Activated T-cell treated with anti-CD3 and anti-CD28 coated beads, Interleukin-2, amount 50 U/mL, for 72 hours (primary cell): ENCODE data around the gene PDS5A. TPM values are rescaled to one million over a fixed set of nuclear protein-coding genes. Genes with fewer than 3 reads are reported as not detected.
"Not testable (repeated sequence)": the region's sequence is repeated elsewhere in the genome, so short reads cannot be mapped to it uniquely, and the experiment has no call there.

Experiments
- ATAC-seq, 2 donors: fragments of 150-1000 bp; cut with Tn5 transposase; replicated peaks in 1 of 2; 2 replicates each; pipeline ENCODE4 v1.10.0; 2021; ENCODE audit warnings: moderate library complexity in 2 of 2, mild to moderate bottlenecking in 1 of 2
- DNase-seq, 2 donors: peaks; one replicate each; pipeline ENCODE4 v3.0.0; 2021 to 2022; ENCODE audit warnings: mixed read lengths in 1 of 2
- H3K27ac Mint-ChIP-seq: one replicate; pipeline ENCODE4 v1.8.0; 2022; ENCODE audit warnings: mild to moderate bottlenecking, moderate library complexity, mixed read lengths
- H3K27me3 Mint-ChIP-seq: one replicate; pipeline ENCODE4 v1.8.0; 2022; ENCODE audit warnings: low read depth, mixed read lengths
- H3K36me3 Mint-ChIP-seq, 2 donors: one replicate each; pipeline ENCODE4 v1.8.0; 2022; ENCODE audit warnings: mixed read lengths in 2 of 2, mild to moderate bottlenecking in 1 of 2; ENCODE audit not compliant: insufficient read depth in 2 of 2
- H3K4me1 Mint-ChIP-seq: one replicate; pipeline ENCODE4 v1.8.0; 2022; ENCODE audit warnings: low read depth, mixed read lengths
- H3K4me3 Mint-ChIP-seq, 2 donors: one replicate each; pipeline ENCODE4 v1.8.0; 2022; ENCODE audit warnings: mild to moderate bottlenecking in 2 of 2, mixed read lengths in 2 of 2, moderate library complexity in 2 of 2
- H3K9me3 Mint-ChIP-seq, 2 donors: one replicate each; pipeline ENCODE4 v1.8.0; 2022; ENCODE audit warnings: mixed read lengths in 2 of 2
- total RNA-seq, 2 donors: library from RNA; stranded (reverse); gene quantifications; one replicate each; pipeline ENCODE4 v1.2.3, GENCODE V29; 2022

PDS5A gene
- total RNA-seq, 2 donors from 2014 or later: 111 to 128 TPM

DNA sequence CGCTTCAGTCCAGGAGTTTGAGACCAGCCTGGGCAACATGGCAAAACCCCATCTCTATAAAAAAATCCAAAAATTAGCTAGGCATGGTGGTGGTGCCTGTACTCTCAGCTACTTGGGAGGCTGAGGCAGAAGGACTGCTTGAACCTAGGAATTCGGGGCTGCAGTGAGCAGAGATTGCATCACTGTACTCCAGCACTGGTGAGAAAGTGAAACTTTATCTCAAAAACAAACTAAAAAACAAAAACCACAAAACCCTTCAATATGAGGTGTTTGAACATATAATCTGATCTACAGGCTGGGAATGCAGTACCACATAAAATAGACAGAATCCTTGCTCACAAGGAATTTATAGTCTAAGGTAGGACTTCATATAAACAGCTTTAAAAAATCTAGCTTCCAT is 103.9 kb downstream of the PDS5A start:
- H3K9me3 Mint-ChIP-seq: no peaks in the 10 kb centered on the region
- peak; percentile 47 to 51 for ATAC-seq
- no peaks in the 10 kb centered on the region for H3K27me3 Mint-ChIP-seq
- H3K27ac Mint-ChIP-seq: peak overlapping the region; percentile 91
- peak overlapping the region; percentile 43 to 46 for H3K4me3 Mint-ChIP-seq
- DNase-seq: peak in 1 of 2 donors; percentile 6
- peaks cover 15% of the 10 kb centered on the region for H3K4me1 Mint-ChIP-seq
- H3K36me3 Mint-ChIP-seq: peaks cover 5 to 22% of the 10 kb centered on the region in 2 donors

DNA sequence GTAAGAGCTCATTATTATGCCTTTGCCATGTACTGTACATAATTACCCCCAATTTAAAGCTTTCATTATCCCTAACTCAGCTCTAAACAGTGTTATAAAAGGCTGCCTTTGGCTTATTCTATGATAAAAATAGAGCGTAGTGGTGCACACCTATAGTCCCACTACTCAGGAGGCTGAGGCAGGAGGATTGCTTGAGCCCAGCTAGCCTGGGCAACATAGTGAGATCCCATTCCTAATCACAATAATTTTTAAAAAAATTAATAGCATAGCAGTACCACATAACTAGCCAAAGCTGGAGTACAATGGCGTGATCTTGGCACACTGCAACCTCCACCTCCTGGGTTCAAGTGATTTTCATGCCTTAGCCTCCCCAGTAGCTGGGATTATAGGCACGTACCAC is 112.4 kb downstream of the PDS5A start:
- no peaks in the 10 kb centered on the region for H3K27me3 Mint-ChIP-seq
- H3K27ac Mint-ChIP-seq: no peak overlapping the region
- no peaks in the 10 kb centered on the region for H3K9me3 Mint-ChIP-seq
- ATAC-seq (no peak), DNase-seq (no peak)
- H3K36me3 Mint-ChIP-seq: peaks cover 2 to 21% of the 10 kb centered on the region in 2 donors
- peaks cover 7% of the 10 kb centered on the region for H3K4me1 Mint-ChIP-seq
- no peak overlapping the region for H3K4me3 Mint-ChIP-seq

DNA sequence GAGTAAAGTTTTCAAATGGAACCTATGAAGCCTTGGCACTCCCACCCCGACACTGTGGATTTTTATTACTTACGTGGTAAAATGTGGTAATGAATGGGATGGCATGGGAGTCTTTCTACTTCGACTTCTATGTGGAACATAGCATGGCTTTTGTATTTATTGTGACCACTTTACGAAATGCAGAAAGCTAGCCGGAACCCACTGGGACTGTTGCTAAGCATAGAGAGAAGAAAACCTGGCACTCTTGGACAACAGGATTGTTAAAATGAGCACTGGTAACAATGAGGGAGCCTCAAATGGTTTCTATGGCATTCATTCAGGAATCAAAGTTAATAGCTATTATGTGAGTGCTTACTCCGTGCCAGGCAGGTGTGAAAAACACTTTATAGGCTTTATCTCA is 113.3 kb downstream of the PDS5A start:
- H3K4me1 Mint-ChIP-seq: peaks cover 7% of the 10 kb centered on the region
- no peaks in the 10 kb centered on the region for H3K9me3 Mint-ChIP-seq
- DNase-seq (no peak), ATAC-seq (no peak)
- no peaks in the 10 kb centered on the region for H3K27me3 Mint-ChIP-seq
- peaks cover 3 to 26% of the 10 kb centered on the region in 2 donors for H3K36me3 Mint-ChIP-seq
- H3K27ac Mint-ChIP-seq: no peak overlapping the region
- H3K4me3 Mint-ChIP-seq: no peak overlapping the region

DNA sequence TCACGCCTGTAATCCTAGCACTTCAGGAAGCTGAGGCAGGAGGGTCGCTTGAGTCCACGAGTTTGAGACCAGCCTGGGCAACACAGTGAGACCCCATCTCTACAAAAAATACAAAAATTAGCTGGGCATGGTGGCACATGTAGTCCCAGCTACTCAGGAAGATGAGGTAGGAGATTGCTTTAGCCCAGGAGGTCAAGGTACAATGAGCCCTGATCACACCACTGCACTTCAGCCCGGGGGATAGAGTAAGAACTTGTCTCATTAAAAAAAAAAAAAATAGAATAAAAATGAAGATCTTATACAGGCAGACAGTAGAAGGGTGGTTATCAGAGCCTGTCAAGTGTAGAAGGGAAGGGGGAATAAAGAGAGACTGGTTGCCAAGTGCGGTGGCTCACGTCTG is 116.9 kb downstream of the PDS5A start:
- Mint-ChIP-seq H3K9me3 (peaks cover 0 to 2% of the 10 kb centered on the region in 2 donors), H3K36me3 (peaks cover 4 to 46% of the 10 kb centered on the region in 2 donors), H3K4me3 (no peak overlapping the region), H3K4me1 (peaks cover 8% of the 10 kb centered on the region), H3K27me3 (no peaks in the 10 kb centered on the region), H3K27ac (no peak overlapping the region)
- no peak for ATAC-seq
- DNase-seq: no peak

GRCh38 chr4:39855909-39856512 is 121.7 kb downstream of the PDS5A start:
- Mint-ChIP-seq H3K27me3 (no peaks in the 10 kb centered on the region), H3K27ac (no peak overlapping the region), H3K4me1 (peaks cover 14% of the 10 kb centered on the region), H3K4me3 (no peak overlapping the region), H3K36me3 (peaks cover 14 to 61% of the 10 kb centered on the region in 2 donors), H3K9me3 (peaks cover 5% of the 10 kb centered on the region in 2 donors)
- no peak for DNase-seq
- no peak for ATAC-seq

DNA sequence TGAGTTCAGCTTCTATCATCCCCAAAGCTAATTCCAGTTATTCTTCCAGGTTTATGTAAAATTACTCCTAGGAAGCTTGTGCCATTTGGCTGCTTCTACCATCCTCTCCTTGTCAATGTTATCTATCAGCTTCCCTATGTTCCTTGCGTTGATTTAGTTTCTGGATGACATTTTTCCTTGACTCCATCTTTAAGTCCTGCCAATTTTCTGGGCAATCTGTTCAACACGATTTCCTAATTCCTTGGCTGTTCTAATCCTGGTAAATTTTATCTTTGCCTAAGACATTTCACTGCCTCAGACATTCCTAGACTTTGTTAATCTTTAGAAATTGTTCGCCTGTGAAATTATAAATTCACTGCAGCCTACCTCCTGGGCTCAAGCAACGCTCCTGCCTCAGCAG is 125.1 kb downstream of the PDS5A start:
- no peaks in the 10 kb centered on the region for H3K27me3 Mint-ChIP-seq
- H3K4me3 Mint-ChIP-seq: no peak overlapping the region
- DNase-seq (no peak), ATAC-seq (no peak)
- H3K27ac Mint-ChIP-seq: peak overlapping the region; percentile 44
- peaks cover 12 to 47% of the 10 kb centered on the region in 2 donors for H3K36me3 Mint-ChIP-seq
- H3K9me3 Mint-ChIP-seq: peaks cover 5% of the 10 kb centered on the region in 2 donors
- H3K4me1 Mint-ChIP-seq: peaks cover 14% of the 10 kb centered on the region

- H3K36me3 Mint-ChIP-seq: peaks cover 10 to 34% of the 10 kb centered on the region in 2 donors
- H3K27me3 Mint-ChIP-seq: no peaks in the 10 kb centered on the region
- ATAC-seq (no peak), DNase-seq (no peak)
- no peak overlapping the region for H3K27ac Mint-ChIP-seq
- H3K9me3 Mint-ChIP-seq: peaks cover 3 to 5% of the 10 kb centered on the region in 2 donors
- peaks cover 5% of the 10 kb centered on the region for H3K4me1 Mint-ChIP-seq
- no peak overlapping the region for H3K4me3 Mint-ChIP-seq
Observed at GRCh38 chr4:39850727-39851126, 127.0 kb downstream of the PDS5A start.

DNA sequence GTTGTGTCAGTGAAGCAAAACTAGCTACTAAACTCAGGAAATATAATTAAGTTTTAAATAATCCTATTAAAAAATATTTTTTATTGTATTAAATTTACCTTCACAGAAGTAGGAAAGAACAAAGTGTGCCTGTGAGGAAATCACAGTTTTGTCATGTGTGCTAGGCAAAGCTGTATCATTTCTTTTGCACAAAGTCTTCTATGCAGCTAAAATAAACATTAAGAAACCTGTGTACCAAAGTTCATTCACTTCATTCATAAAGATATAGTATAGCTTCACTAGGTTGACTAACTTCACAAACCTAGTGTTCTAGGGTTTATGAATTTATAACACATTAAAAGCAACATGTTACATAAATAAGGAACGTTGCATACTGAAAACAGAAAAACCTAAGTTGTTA is 131.0 kb downstream of the PDS5A start:
- DNase-seq (no peak), ATAC-seq (no peak)
- Mint-ChIP-seq H3K4me1 (no peaks in the 10 kb centered on the region), H3K27ac (no peak overlapping the region), H3K4me3 (no peak overlapping the region), H3K27me3 (no peaks in the 10 kb centered on the region), H3K36me3 (peaks cover 2 to 8% of the 10 kb centered on the region in 2 donors), H3K9me3 (no peaks in the 10 kb centered on the region)

- DNase-seq (no peak), ATAC-seq (no peak)
- no peaks in the 10 kb centered on the region for H3K27me3 Mint-ChIP-seq
- H3K4me3 Mint-ChIP-seq: no peak overlapping the region
- no peaks in the 10 kb centered on the region for H3K4me1 Mint-ChIP-seq
- peaks cover 2 to 8% of the 10 kb centered on the region in 2 donors for H3K36me3 Mint-ChIP-seq
- H3K9me3 Mint-ChIP-seq: no peaks in the 10 kb centered on the region
- H3K27ac Mint-ChIP-seq: no peak overlapping the region
Observed at GRCh38 chr4:39846120-39846519, 131.6 kb downstream of the PDS5A start.

DNA sequence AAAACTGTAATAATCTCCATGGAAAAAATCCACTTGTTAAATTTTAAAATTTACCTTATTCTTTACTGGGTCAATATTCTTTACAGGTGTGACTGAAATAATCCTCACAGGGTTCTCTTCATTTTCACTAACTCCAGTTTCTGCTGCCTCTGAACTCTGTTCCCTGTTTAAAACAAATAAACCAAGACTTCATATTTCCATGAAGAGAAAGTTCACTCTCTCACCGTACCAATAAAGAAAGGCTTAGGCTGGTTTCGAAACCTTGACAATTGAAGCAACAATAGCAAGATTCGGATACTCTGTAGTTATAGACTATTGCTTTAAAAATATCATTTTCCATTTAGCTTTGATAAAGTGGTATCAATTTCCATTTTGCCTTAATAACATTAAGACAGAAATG is 135.8 kb downstream of the PDS5A start:
- Mint-ChIP-seq H3K27ac (no peak overlapping the region), H3K4me3 (no peak overlapping the region), H3K36me3 (peaks cover 4 to 18% of the 10 kb centered on the region in 2 donors)

DNA sequence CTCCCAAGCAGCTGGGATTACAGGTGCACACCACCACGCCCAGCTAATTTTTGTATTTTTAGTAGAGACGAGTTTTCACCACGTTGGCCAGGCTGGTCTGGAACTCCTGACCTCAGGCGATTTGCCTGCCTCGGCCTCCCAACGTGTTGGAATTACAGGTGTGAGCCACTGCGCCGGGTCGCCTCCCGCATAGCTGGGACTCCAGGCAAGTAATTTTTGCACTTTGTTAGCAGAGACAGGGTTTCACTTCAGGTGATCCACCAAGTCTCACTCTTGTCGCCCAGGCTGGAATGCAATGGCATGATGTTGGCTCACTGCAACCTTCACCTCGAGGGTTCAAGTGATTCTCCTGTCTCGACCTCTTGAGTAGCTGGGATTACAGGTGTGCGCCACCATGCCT is 137.2 kb downstream of the PDS5A start:
- peaks cover 4 to 23% of the 10 kb centered on the region in 2 donors for H3K36me3 Mint-ChIP-seq
- DNase-seq, H3K27ac Mint-ChIP-seq, H3K27me3 Mint-ChIP-seq, H3K4me3 Mint-ChIP-seq, H3K4me1 Mint-ChIP-seq, H3K9me3 Mint-ChIP-seq, ATAC-seq: not testable (repeated sequence)

More for the DNA sequence above, 135.8 kb downstream of the PDS5A start:
- no peak for DNase-seq
- no peaks in the 10 kb centered on the region for H3K27me3 Mint-ChIP-seq
- no peak for ATAC-seq
- H3K4me1 Mint-ChIP-seq: no peaks in the 10 kb centered on the region
- no peaks in the 10 kb centered on the region for H3K9me3 Mint-ChIP-seq

DNA sequence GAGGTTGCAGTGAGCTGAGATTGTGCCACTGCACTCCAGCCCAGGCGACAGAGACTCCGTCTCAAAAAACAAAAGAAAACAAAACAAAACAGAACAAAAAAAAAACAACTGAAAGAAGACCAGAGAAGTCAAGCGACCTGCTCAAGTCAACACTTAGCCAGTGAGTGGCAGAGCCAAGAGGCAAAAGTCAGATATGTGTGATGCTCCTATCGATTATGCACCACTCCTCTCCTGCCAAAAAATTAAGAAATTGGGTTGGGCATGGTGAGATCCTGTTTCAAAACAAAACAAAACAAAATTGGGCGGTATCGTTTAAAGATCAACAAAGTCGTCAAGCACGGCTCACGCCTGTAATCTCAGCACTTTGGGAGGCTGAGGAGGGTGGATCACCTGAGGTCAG is 137.7 kb downstream of the PDS5A start:
- ATAC-seq: no peak
- H3K27me3 Mint-ChIP-seq: no peaks in the 10 kb centered on the region
- no peak overlapping the region for H3K4me3 Mint-ChIP-seq
- DNase-seq: no peak
- no peaks in the 10 kb centered on the region for H3K9me3 Mint-ChIP-seq
- H3K36me3 Mint-ChIP-seq: peaks cover 6 to 24% of the 10 kb centered on the region in 2 donors
- H3K27ac Mint-ChIP-seq: peak overlapping the region; percentile 29
- H3K4me1 Mint-ChIP-seq: no peaks in the 10 kb centered on the region

- not testable (repeated sequence) for H3K4me1 Mint-ChIP-seq, H3K4me3 Mint-ChIP-seq, H3K27ac Mint-ChIP-seq, DNase-seq, H3K27me3 Mint-ChIP-seq, H3K9me3 Mint-ChIP-seq, ATAC-seq
- peaks cover 4 to 26% of the 10 kb centered on the region in 2 donors for H3K36me3 Mint-ChIP-seq
Observed at GRCh38 chr4:39838431-39838830, 139.3 kb downstream of the PDS5A start.

DNA sequence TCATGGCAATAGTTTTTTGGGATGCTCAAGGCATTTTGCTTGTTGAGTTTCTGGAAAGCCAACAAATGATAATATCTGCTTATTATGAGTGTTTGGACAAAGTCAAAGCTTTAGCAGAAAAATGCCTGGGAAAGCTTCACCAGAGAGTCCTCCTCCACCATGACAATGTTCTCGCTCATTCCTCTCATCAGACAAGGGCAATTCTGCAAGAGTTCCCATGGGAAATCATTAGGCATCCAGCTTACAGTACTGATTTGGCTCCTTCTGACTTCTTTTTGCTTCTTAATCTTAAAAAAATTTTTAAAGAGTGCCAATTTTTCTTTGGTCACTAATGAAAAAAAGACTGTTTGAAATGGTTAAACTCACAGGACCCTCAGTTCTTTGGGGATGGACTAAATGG is 143.4 kb downstream of the PDS5A start:
- Mint-ChIP-seq H3K4me3 (no peak overlapping the region), H3K27me3 (no peaks in the 10 kb centered on the region), H3K9me3 (no peaks in the 10 kb centered on the region), H3K4me1 (no peaks in the 10 kb centered on the region), H3K27ac (no peak overlapping the region), H3K36me3 (peaks cover 4 to 28% of the 10 kb centered on the region in 2 donors)
- ATAC-seq (no peak), DNase-seq (no peak)
